HepG2 (cell line): Measurements from ENCODE around the gene PSKH1. TPM values are rescaled to one million over a fixed set of nuclear protein-coding genes. Genes with fewer than 3 reads are reported as not detected.

Experiments used
- AGO1 ChIP-seq: fragments of 200-400 bp; formaldehyde crosslinking; IDR thresholded peaks from 2 replicates; pipeline ENCODE4 v1.6.1; 2017; ENCODE audit warnings: mild to moderate bottlenecking, low read depth, low read length, moderate library complexity; ENCODE audit not compliant: poor library complexity, severe bottlenecking
- ARID3A ChIP-seq: IDR thresholded peaks from 2 replicates; pipeline ENCODE4 v1.6.1; 2012; ENCODE audit warnings: low read depth, low read length, improper control_type of control experiment
- CTCF ChIP-seq: sonication (generic); formaldehyde crosslinking; IDR thresholded peaks from 2 replicates; pipeline ENCODE4 v1.5.0; 2020; ENCODE audit warnings: mild to moderate bottlenecking, missing genetic modification reagents, moderate library complexity
- DRAP1 ChIP-seq: IDR thresholded peaks from 2 replicates; pipeline ENCODE4 v1.6.1; 2016; ENCODE audit warnings: missing genetic modification reagents, missing compliant biosample characterization
- FLYWCH1 ChIP-seq: sonication (generic); formaldehyde crosslinking; IDR thresholded peaks from 2 replicates; pipeline ENCODE4 v1.8.1; 2023; ENCODE audit warnings: mild to moderate bottlenecking, missing genetic modification reagents
- FOXJ3 ChIP-seq: sonication (generic); formaldehyde crosslinking; IDR thresholded peaks from 2 replicates; pipeline ENCODE4 v1.4.0; 2020; ENCODE audit warnings: missing genetic modification reagents, mild to moderate bottlenecking, borderline replicate concordance
- HCFC1 ChIP-seq: fragments of 150-350 bp; IDR thresholded peaks from 2 replicates; pipeline ENCODE4 v1.6.1; 2014; ENCODE audit warnings: low read depth, low read length
- KLF15 ChIP-seq: sonication (generic); formaldehyde crosslinking; IDR thresholded peaks from 2 replicates; pipeline ENCODE4 v1.8.1; 2023; ENCODE audit warnings: borderline replicate concordance, mild to moderate bottlenecking, inconsistent platforms, missing genetic modification reagents, mixed read lengths
- MNT ChIP-seq: fragments of 450-650 bp; IDR thresholded peaks from 2 replicates; pipeline ENCODE4 v1.6.1; 2016
- NFIC ChIP-seq: IDR thresholded peaks from 2 replicates; pipeline ENCODE4 v1.6.1; 2012; ENCODE audit warnings: mild to moderate bottlenecking, low read length, inconsistent platforms
- RAD21 ChIP-seq: fragments of 450-650 bp; formaldehyde crosslinking; IDR thresholded peaks from 2 replicates; pipeline ENCODE4 v1.5.0; 2020; ENCODE audit warnings: mild to moderate bottlenecking
- SAP130 ChIP-seq: IDR thresholded peaks from 2 replicates; pipeline ENCODE4 v1.6.1; 2016; ENCODE audit warnings: low read depth
- SMARCC2 ChIP-seq: fragments of 450-650 bp; IDR thresholded peaks from 2 replicates; pipeline ENCODE4 v1.6.1; 2017; ENCODE audit warnings: antibody characterized with exemption, mild to moderate bottlenecking
- SOX6 ChIP-seq, 2 experiments: fragments of 450-650 bp in 1 of 2; sonication (generic) in 1 of 2; formaldehyde crosslinking in 1 of 2; IDR thresholded peaks; 2 replicates each; pipeline versions ENCODE4 v1.4.0 to v1.6.1; 2017 to 2020; ENCODE audit warnings: antibody characterized with exemption in 1 of 2, mild to moderate bottlenecking in 1 of 2, missing genetic modification reagents in 1 of 2
- ZBTB46 ChIP-seq: sonication (generic); formaldehyde crosslinking; IDR thresholded peaks from 2 replicates; pipeline ENCODE4 v1.4.0; 2020; ENCODE audit warnings: mild to moderate bottlenecking, missing genetic modification reagents, borderline replicate concordance
- ZKSCAN1 ChIP-seq: fragments of 150-350 bp; IDR thresholded peaks from 2 replicates; pipeline ENCODE4 v1.6.1; 2014; ENCODE audit warnings: low read length
- ZMYM4 ChIP-seq: sonication (generic); formaldehyde crosslinking; IDR thresholded peaks from 2 replicates; pipeline ENCODE4 v1.8.1; 2023; ENCODE audit warnings: mild to moderate bottlenecking, missing genetic modification reagents
- ZNF17 ChIP-seq: sonication (generic); formaldehyde crosslinking; IDR thresholded peaks from 2 replicates; pipeline ENCODE4 v1.5.0; 2020; ENCODE audit warnings: mild to moderate bottlenecking, missing genetic modification reagents
- ZNF430 ChIP-seq: sonication (generic); formaldehyde crosslinking; IDR thresholded peaks from 2 replicates; pipeline ENCODE4 v1.9.0; 2021; ENCODE audit warnings: mild to moderate bottlenecking, missing genetic modification reagents
- ZNF614 ChIP-seq: IDR thresholded peaks from 2 replicates; pipeline ENCODE4 v1.6.1; 2018; ENCODE audit warnings: missing biosample characterization, missing genetic modification reagents, inconsistent platforms, borderline replicate concordance
- ZNF615 ChIP-seq: sonication (generic); formaldehyde crosslinking; IDR thresholded peaks from 2 replicates; pipeline ENCODE4 v1.5.0; 2020; ENCODE audit warnings: mild to moderate bottlenecking, missing genetic modification reagents, borderline replicate concordance
- ZNF891 ChIP-seq: sonication (generic); formaldehyde crosslinking; IDR thresholded peaks from 2 replicates; pipeline ENCODE4 v1.5.0; 2020; ENCODE audit warnings: mild to moderate bottlenecking, missing genetic modification reagents
- ZZZ3 ChIP-seq: sonication (generic); formaldehyde crosslinking; IDR thresholded peaks from 2 replicates; pipeline ENCODE4 v1.4.0; 2020; ENCODE audit warnings: missing genetic modification reagents, mild to moderate bottlenecking, borderline replicate concordance
- polyA plus RNA-seq, 8 experiments: library from polyadenylated mRNA; depleted of rRNA in 3 of 8; stranded (reverse) in 7 of 8; unstranded in 1 of 8; fragments of >200 nt; fragmentation: Illumina TruSeq in 4 of 8; extraction: Trizol in 4 of 8; gene quantifications; 2 replicates each; pipeline versions ENCODE4 v1.2.1 to v1.2.3, GENCODE V29; 2011 to 2016; ENCODE audit warnings: low read depth in 4 of 8, missing spikeins in 1 of 8, mixed read lengths in 1 of 8; ENCODE audit not compliant: insufficient read depth in 1 of 8
- total RNA-seq, 5 experiments: library from RNA; depleted of rRNA; stranded (reverse); fragments of >200 nt; fragmentation: Illumina TruSeq; extraction: Trizol; gene quantifications; 2 replicates each; pipeline ENCODE4 v1.2.3, GENCODE V29; 2016; ENCODE audit warnings: low read depth in 1 of 5

PSKH1 gene
- total and polyA plus RNA-seq, 2 of the 13 experiments (the other 11 are each of a cell fraction or from before 2014, with no cell fraction given) = 8.4 to 19.1 TPM

- TF ChIP-seq ZBTB46 (CRISPR knock-in tag) (no peak), SMARCC2 (no peak), ZNF614 (no peak), HCFC1 (no peak), CTCF (no peak), ZNF430 (no peak), RAD21 (CRISPR knock-in tag) (no peak), ZNF17 (CRISPR knock-in tag) (no peak), ZNF615 (CRISPR knock-in tag) (no peak; the same call in 1 of the 2 replicates), SOX6 (IDR thresholded peaks at IDR 0.05) (no peak), SOX6 (CRISPR knock-in tag; IDR thresholded peaks at IDR 0.05) (no peak), ZKSCAN1 (no peak), MNT (no peak), ZMYM4 (CRISPR knock-in tag) (no peak), ARID3A (no peak), ZNF891 (peak; percentile 93), ZZZ3 (no peak), KLF15 (CRISPR knock-in tag) (no peak), SAP130 (CRISPR knock-in tag) (no peak), FOXJ3 (CRISPR knock-in tag) (no peak), FLYWCH1 (CRISPR knock-in tag) (no peak), DRAP1 (CRISPR knock-in tag) (no peak), AGO1 (no peak), NFIC (no peak)
These were observed 42.0 kb downstream of the PSKH1 start (continued) for GRCh38 chr16:67935101-67935401.
